T-helper 2 cell treated with Interferon-gamma antibody and Interleukin-4, amounts not matched to agents 5 μg/mL and 100 μg/mL, for 36 hours (primary cell): ENCODE data around the gene FOXJ1.
"Not testable (repeated sequence)": the region's sequence is repeated elsewhere in the genome, so short reads cannot be mapped to it uniquely, and the experiment has no call there.

ENCODE experiments used
- DNase-seq: peaks from one replicate; pipeline ENCODE4 v3.0.0; 2021; ENCODE audit warnings: low spot score
- H3K27ac Mint-ChIP-seq: one replicate; pipeline ENCODE4 v1.8.0; 2021; ENCODE audit warnings: mild to moderate bottlenecking, mixed read lengths
- H3K27me3 Mint-ChIP-seq: one replicate; pipeline ENCODE4 v1.8.0; 2021; ENCODE audit warnings: low read depth, mixed read lengths
- H3K36me3 Mint-ChIP-seq: one replicate; pipeline ENCODE4 v1.8.0; 2021; ENCODE audit warnings: low read depth, mixed read lengths
- H3K4me1 Mint-ChIP-seq: one replicate; pipeline ENCODE4 v1.8.0; 2021; ENCODE audit warnings: low read depth, mixed read lengths
- H3K4me3 Mint-ChIP-seq: one replicate; pipeline ENCODE4 v1.8.0; 2022; ENCODE audit warnings: mild to moderate bottlenecking, moderate library complexity, mixed read lengths
- H3K9me3 Mint-ChIP-seq: one replicate; pipeline ENCODE4 v1.8.0; 2021; ENCODE audit warnings: mixed read lengths

The FOXJ1 gene, protein sequence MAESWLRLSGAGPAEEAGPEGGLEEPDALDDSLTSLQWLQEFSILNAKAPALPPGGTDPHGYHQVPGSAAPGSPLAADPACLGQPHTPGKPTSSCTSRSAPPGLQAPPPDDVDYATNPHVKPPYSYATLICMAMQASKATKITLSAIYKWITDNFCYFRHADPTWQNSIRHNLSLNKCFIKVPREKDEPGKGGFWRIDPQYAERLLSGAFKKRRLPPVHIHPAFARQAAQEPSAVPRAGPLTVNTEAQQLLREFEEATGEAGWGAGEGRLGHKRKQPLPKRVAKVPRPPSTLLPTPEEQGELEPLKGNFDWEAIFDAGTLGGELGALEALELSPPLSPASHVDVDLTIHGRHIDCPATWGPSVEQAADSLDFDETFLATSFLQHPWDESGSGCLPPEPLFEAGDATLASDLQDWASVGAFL

GRCh38 chr17:76141212-76142038 is at the start of gene FOXJ1:
TSS of gene FOXJ1 (minus strand) at chr17:76141245. CDS start at chr17:76140395, 850 bp downstream.
- Mint-ChIP-seq H3K36me3 (peaks cover 21% of the 10 kb centered on the region), H3K27me3 (peaks cover 20% of the 10 kb centered on the region), H3K27ac (peak within 1 kb of the TSS; percentile 65), H3K9me3 (no peaks in the 10 kb centered on the region), H3K4me3 (peak within 1 kb of the TSS; percentile 77), H3K4me1 (peaks cover 45% of the 10 kb centered on the region)
- peak; percentile 91 for DNase-seq

DNA sequence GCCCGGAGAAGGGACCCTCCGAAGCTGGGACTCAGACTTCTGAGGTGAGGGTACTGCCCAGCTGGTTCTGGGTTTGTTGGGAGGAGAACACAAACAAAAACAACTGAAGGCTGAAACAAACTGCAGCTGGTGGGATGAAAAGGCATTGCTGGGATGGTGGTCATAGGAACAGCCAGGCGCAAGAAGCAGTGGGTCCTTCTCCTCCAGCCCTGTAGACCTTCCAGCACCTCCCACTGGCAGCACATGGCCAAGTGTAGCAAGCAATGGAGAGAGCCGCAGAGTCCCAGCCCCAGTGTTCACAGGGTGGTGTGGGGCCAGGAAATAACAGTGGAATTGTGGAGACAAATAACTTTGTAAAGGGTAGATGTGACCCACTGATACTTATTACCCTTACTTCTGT is 48.7 kb upstream of the FOXJ1 start:
- Mint-ChIP-seq H3K9me3 (no peaks in the 10 kb centered on the region), H3K36me3 (peaks cover 32% of the 10 kb centered on the region), H3K27ac (peak overlapping the region; percentile 93), H3K27me3 (no peaks in the 10 kb centered on the region), H3K4me3 (peak overlapping the region; percentile 74), H3K4me1 (peaks cover 58% of the 10 kb centered on the region)
- no peak for DNase-seq

- Mint-ChIP-seq H3K36me3 (peaks cover 33% of the 10 kb centered on the region), H3K4me1 (peaks cover 58% of the 10 kb centered on the region), H3K27ac (peak overlapping the region; percentile 93), H3K4me3 (peak overlapping the region; percentile 74), H3K9me3 (no peaks in the 10 kb centered on the region), H3K27me3 (no peaks in the 10 kb centered on the region)
- no peak for DNase-seq
Measured at GRCh38 chr17:76189247-76189646, 48.2 kb upstream of the FOXJ1 start.

DNA sequence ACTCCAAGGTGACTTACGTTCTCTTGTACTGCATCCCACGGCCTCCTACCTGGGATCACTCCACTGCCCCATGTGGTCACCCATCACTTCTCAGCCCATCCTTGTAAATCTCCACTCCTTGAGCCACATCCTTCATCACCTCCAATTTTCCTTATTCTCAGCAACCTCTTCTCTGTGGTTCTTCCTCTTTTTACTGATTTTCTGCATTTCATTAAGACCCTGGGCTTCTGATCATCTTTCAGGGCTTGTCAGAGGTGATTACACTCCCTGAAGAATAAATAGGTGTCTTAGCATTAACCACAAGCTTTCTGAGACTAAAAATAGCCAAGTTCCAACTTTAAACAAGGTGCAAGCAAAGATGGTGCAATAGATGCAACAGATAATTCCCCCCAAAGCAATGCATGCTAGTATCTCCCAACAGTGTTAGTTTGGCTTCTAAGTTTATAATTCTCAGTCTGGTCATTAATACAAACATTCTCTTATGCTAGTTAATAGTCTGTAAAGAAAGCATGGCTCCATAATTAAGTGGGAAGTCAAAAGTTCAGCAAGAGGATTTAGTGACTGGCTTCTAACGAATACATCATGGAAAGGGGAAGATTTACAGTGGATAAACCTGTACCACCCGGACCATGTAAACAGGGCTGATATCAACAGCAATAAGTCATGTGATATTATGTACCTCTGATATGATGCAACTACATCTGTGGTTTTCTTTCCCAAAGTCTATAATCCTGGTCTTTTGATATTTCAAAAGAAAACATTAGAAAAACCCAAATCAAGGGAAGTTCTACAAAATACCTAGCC is 47.4 kb upstream of the FOXJ1 start:
- Mint-ChIP-seq H3K9me3 (no peaks in the 10 kb centered on the region), H3K4me1 (peaks cover 51% of the 10 kb centered on the region), H3K27ac (peak overlapping the region; percentile 72), H3K4me3 (peak overlapping the region; percentile 63), H3K36me3 (peaks cover 32% of the 10 kb centered on the region), H3K27me3 (no peaks in the 10 kb centered on the region)
- DNase-seq: no peak

DNA sequence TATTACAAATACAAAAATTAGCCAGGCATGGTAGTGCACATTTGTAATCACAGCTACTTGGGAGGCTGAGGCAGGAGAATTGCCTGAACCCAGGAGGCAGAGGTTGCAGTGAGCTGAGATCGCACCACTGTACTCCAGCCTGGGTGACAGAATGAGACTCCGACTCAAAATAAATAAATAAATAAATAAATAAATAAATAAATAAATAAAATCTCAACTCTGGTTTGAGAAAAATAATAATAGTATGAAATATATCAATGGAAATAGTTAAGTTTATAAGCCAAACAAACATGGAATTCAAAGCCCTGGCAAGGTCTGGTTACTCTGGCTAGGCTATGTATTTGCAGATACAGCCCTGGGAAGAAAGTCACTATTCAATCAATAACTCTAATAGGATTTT is 45.7 kb upstream of the FOXJ1 start:
- DNase-seq, H3K27ac Mint-ChIP-seq, H3K9me3 Mint-ChIP-seq, H3K27me3 Mint-ChIP-seq, H3K4me3 Mint-ChIP-seq: not testable (repeated sequence)
- peaks cover 35% of the 10 kb centered on the region for H3K36me3 Mint-ChIP-seq
- H3K4me1 Mint-ChIP-seq: peaks cover 44% of the 10 kb centered on the region

DNA sequence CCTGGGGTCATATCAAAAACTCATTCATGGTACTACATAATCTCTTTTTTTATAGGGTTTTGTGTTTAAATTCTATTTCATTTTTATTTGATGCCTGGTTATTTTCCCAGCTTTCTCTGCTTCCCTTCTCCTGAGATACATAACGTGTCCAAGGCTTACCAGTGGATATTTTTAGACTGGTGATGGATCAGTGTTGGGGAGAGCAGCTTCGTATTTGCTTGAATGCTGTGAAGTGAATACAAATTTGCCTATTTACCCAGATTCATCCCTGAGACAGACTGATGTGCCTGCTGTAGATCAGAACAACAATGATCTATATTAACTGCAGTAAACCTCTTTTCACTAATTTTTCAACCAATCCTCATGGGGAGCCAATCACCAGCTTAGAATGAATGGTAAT is 43.2 kb upstream of the FOXJ1 start:
- peak overlapping the region; percentile 24 for H3K27ac Mint-ChIP-seq
- H3K36me3 Mint-ChIP-seq: peaks cover 36% of the 10 kb centered on the region
- H3K27me3 Mint-ChIP-seq: no peaks in the 10 kb centered on the region
- no peak overlapping the region for H3K4me3 Mint-ChIP-seq
- H3K9me3 Mint-ChIP-seq: no peaks in the 10 kb centered on the region
- DNase-seq: no peak
- peaks cover 52% of the 10 kb centered on the region for H3K4me1 Mint-ChIP-seq

DNA sequence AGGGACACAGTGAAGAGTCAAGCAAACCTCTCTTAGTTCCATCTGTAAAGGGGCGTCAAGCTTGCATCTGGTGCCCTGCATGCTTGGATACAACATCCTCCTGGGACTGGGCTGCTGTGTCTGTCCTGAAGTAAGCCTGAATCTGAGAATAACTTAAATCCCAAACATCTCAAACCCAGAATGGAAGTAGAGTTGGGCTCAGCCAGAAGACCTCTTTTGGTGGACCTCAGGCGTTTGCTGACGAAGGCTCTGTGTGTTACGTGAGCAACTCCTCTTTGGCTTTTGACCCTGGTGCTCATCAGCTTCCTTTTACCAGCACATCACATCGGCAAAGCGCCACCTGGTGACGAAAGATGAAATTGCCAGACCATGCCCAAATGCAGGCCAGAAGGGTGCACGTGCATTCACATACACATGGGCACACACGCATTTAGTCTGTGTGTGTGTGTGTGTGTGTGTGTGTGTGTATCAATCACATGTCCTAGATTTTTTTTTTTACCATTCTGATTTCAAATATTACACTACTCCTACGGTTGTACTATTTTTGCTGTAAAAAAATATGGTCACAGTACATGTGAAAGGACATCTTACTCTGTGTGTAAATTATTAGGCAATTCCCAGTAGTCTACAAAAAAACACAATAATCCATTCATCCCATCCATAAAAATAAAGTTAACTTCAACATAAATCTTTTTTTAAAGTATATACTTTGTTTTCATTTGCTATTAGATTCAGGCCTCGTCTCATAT is 41.1 kb upstream of the FOXJ1 start:
- Mint-ChIP-seq H3K27me3 (no peaks in the 10 kb centered on the region), H3K9me3 (no peaks in the 10 kb centered on the region), H3K27ac (peak overlapping the region; percentile 92), H3K4me3 (peak overlapping the region; percentile 46), H3K4me1 (peaks cover 46% of the 10 kb centered on the region), H3K36me3 (peaks cover 27% of the 10 kb centered on the region)
- DNase-seq: peak; percentile 93

- H3K27ac Mint-ChIP-seq: peak overlapping the region; percentile 96
- H3K27me3 Mint-ChIP-seq: no peaks in the 10 kb centered on the region
- peak overlapping the region; percentile 77 for H3K4me3 Mint-ChIP-seq
- H3K4me1 Mint-ChIP-seq: peaks cover 48% of the 10 kb centered on the region
- H3K36me3 Mint-ChIP-seq: peaks cover 33% of the 10 kb centered on the region
- H3K9me3 Mint-ChIP-seq: no peaks in the 10 kb centered on the region
- DNase-seq: peak; percentile 54
Measured at GRCh38 chr17:76179496-76180467, 38.7 kb upstream of the FOXJ1 start.

- Mint-ChIP-seq H3K27me3 (no peaks in the 10 kb centered on the region), H3K9me3 (no peaks in the 10 kb centered on the region), H3K36me3 (peaks cover 26% of the 10 kb centered on the region), H3K4me3 (no peak overlapping the region), H3K4me1 (peaks cover 42% of the 10 kb centered on the region), H3K27ac (peak overlapping the region; percentile 96)
- no peak for DNase-seq
Measured at GRCh38 chr17:76178124-76178523, 37.1 kb upstream of the FOXJ1 start.

DNA sequence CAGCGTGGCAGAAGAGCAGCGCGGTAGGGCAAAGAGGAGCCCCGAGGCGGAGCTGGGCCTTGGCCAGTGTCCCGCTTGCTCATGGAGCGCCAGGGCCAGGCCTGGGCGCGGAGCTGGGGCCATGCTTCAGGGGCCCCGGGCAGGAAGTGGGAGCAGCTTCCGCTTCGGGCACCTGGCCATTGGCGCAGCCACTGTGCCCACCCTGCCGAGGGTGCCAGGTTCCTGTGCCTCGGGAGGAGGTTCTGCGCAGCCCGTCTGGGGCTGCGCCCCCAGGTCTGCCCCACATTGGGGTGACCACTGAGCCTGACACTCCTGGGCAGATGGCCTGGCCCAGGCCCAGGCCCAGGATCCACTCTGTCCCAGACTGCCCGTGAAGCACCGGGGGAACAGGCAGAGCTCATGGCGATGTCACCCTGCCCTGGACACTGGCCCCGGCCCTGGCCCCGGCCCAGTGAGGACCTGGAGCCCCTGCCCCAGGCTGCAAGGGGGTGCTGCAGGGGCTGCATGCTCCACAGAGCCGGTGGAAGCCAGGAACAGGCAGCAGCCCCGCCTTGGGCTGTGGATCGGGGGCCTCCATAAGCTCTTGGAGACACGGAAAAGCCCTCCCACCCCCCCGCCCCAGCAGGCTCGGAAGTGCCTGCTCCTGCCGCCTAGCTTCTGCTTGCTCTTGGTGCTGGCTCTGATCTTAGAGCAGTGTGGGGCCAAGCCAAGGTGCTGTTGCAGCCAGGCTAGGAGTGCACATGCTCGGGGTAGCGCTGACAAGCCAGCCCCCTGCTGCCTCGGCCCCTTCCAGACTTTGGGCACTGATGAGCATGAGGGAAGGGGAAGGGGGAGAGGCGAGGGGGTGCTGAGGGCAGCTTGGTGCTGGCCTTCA is 35.9 kb upstream of the FOXJ1 start:
- Mint-ChIP-seq H3K27me3 (no peaks in the 10 kb centered on the region), H3K36me3 (peaks cover 23% of the 10 kb centered on the region), H3K4me1 (peaks cover 35% of the 10 kb centered on the region), H3K27ac (no peak overlapping the region), H3K9me3 (no peaks in the 10 kb centered on the region), H3K4me3 (no peak overlapping the region)
- no peak for DNase-seq

DNA sequence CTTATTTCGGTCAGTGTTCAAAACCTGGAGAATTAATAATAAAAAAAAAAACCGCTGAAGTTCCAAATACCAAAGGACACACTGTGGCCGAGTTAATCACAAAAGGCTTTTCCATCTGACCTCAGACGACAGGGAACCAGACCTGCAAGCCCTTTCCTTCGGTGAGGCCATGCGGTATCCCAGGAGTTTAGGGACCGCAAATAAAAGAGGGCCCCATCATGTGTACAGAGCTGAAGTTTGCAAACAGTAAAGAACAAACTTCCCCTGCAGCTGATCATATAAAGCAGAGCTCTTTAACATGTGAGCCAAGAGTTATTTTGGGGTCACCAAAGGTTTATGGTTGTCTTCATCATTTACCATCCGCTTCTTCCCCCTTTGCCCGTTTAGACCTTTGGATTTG is 33.0 kb upstream of the FOXJ1 start:
- no peak overlapping the region for H3K27ac Mint-ChIP-seq
- H3K4me3 Mint-ChIP-seq: no peak overlapping the region
- no peak for DNase-seq
- H3K27me3 Mint-ChIP-seq: no peaks in the 10 kb centered on the region
- no peaks in the 10 kb centered on the region for H3K9me3 Mint-ChIP-seq
- peaks cover 22% of the 10 kb centered on the region for H3K36me3 Mint-ChIP-seq
- peaks cover 14% of the 10 kb centered on the region for H3K4me1 Mint-ChIP-seq

DNA sequence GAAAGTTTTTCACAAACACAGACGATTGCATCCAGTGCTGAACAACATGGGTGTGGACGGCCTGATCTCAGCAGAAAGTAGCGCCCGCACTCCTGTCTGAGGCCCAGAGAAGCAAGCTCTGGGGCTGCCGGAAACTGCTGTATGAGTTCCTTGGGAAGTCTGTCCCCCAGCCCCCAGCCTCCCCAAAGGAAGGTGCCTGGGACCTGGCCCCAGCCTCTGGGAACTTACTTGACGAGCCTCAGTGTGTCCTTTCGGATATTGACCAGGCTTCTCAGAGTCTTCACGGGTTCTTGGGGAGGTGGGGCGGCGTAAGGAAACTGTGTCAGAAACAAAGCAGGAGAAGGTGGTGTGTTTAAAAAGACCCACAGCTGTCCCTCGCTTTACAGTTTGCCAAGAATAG is 32.4 kb upstream of the FOXJ1 start:
- no peaks in the 10 kb centered on the region for H3K27me3 Mint-ChIP-seq
- peaks cover 25% of the 10 kb centered on the region for H3K36me3 Mint-ChIP-seq
- DNase-seq: no peak
- H3K9me3 Mint-ChIP-seq: no peaks in the 10 kb centered on the region
- H3K4me1 Mint-ChIP-seq: peaks cover 8% of the 10 kb centered on the region
- H3K27ac Mint-ChIP-seq: no peak overlapping the region
- H3K4me3 Mint-ChIP-seq: no peak overlapping the region
